HTERT RPE-1 (cell line): ENCODE measurements around the gene USP36.

Experiments
- in situ Hi-C: fragments of 300-500 bp; cut with MboI; formaldehyde crosslinking; loops from 4 replicates; pipeline ENCODE4 v1.14.3; 2020; ENCODE audit warnings: low sequenced_read_pairs

The USP36 gene

GRCh38 chr17:78818932-78819331, 21.7 kb downstream of the USP36 start:
- in situ Hi-C loops = no loop called here

- in situ Hi-C loops = no loop called here
These were observed 22.3 kb downstream of the USP36 start for GRCh38 chr17:78818152-78818846.

GRCh38 chr17:78817123-78817522, 23.5 kb downstream of the USP36 start:
- in situ Hi-C loops = no loop called here

- in situ Hi-C loops = no loop called here
These were observed 24.9 kb downstream of the USP36 start for GRCh38 chr17:78815696-78816095.

GRCh38 chr17:78812855-78813254, 27.8 kb downstream of the USP36 start:
- in situ Hi-C loops = no loop called here

- in situ Hi-C loops = no loop called here
These were observed 32.5 kb downstream of the USP36 start for GRCh38 chr17:78808163-78808562.

GRCh38 chr17:78806451-78806850, 34.2 kb downstream of the USP36 start:
- in situ Hi-C loops = no loop called here

- in situ Hi-C loops = no loop called here
These were observed 35.3 kb downstream of the USP36 start for GRCh38 chr17:78805301-78805700.

GRCh38 chr17:78804777-78805176, 35.8 kb downstream of the USP36 start:
- in situ Hi-C loops = no loop called here

- in situ Hi-C loops = no loop called here
These were observed 37.3 kb downstream of the USP36 start for GRCh38 chr17:78803186-78803845.

GRCh38 chr17:78802459-78802858, 38.2 kb downstream of the USP36 start:
- in situ Hi-C loops = no loop called here

- in situ Hi-C loops = no loop called here
These were observed 38.6 kb downstream of the USP36 start for GRCh38 chr17:78802008-78802407.

- in situ Hi-C loops = no loop called here
These were observed 40.3 kb downstream of the USP36 start for GRCh38 chr17:78800132-78800931.

- in situ Hi-C loops = no loop called here
These were observed 41.7 kb downstream of the USP36 start for GRCh38 chr17:78798695-78799559.

GRCh38 chr17:78797691-78798585, 42.7 kb downstream of the USP36 start:
- in situ Hi-C loops = no loop called here

GRCh38 chr17:78797213-78797612, 43.4 kb downstream of the USP36 start:
- in situ Hi-C loops = no loop called here

- in situ Hi-C loops = no loop called here
These were observed 44.1 kb downstream of the USP36 start for GRCh38 chr17:78796517-78796900.

- in situ Hi-C loops = no loop called here
These were observed 44.6 kb downstream of the USP36 start for GRCh38 chr17:78795861-78796516.

GRCh38 chr17:78794864-78795640, 45.6 kb downstream of the USP36 start:
- in situ Hi-C loops = no loop called here
